Brain pericyte (primary cell): ENCODE results near the gene GPC6.
A peak's percentile ranks its signal among the peaks of the same experiment; 100 is the strongest.
"Not testable (repeated sequence)": the region's sequence is repeated elsewhere in the genome, so short reads cannot be mapped to it uniquely, and the experiment has no call there.

ENCODE experiments used
- DNase-seq: peaks from one replicate; pipeline ENCODE4 v3.0.0-alpha.2; 2012; ENCODE audit warnings: low read depth, low spot score

GPC6 gene

GRCh38 chr13:94272038-94272437 lies 1045.4 kb downstream of the GPC6 start:
- DNase-seq, result no peak

GRCh38 chr13:94280349-94280748 lies 1053.7 kb downstream of the GPC6 start:
- no peak for DNase-seq

GRCh38 chr13:94280845-94281244 lies 1054.2 kb downstream of the GPC6 start:
- DNase-seq, result no peak

GRCh38 chr13:94286581-94286980 lies 1060.0 kb downstream of the GPC6 start:
- DNase-seq, result no peak

GRCh38 chr13:94291631-94292322 lies 1065.2 kb downstream of the GPC6 start:
- no peak for DNase-seq

- DNase-seq, result no peak
These were observed 1065.7 kb downstream of the GPC6 start for GRCh38 chr13:94292323-94292640.

- no peak for DNase-seq
These were observed 1069.9 kb downstream of the GPC6 start for GRCh38 chr13:94296471-94296870.

- no peak for DNase-seq
These were observed 1071.7 kb downstream of the GPC6 start for GRCh38 chr13:94298346-94298745.

- DNase-seq, result no peak
These were observed 1073.8 kb downstream of the GPC6 start for GRCh38 chr13:94300401-94300800.

GRCh38 chr13:94301487-94301886 lies 1074.9 kb downstream of the GPC6 start:
- no peak for DNase-seq

- not testable (repeated sequence) for DNase-seq
These were observed 1076.4 kb downstream of the GPC6 start for GRCh38 chr13:94302847-94303565.

- no peak for DNase-seq
These were observed 1077.1 kb downstream of the GPC6 start for GRCh38 chr13:94303644-94304174.

GRCh38 chr13:94305033-94305432 lies 1078.4 kb downstream of the GPC6 start:
- DNase-seq, result no peak

GRCh38 chr13:94305463-94305862 lies 1078.9 kb downstream of the GPC6 start:
- DNase-seq, result peak; percentile 21

- no peak for DNase-seq
These were observed 1079.3 kb downstream of the GPC6 start for GRCh38 chr13:94305934-94306333.

- no peak for DNase-seq
These were observed 1082.2 kb downstream of the GPC6 start for GRCh38 chr13:94308832-94309231.

GRCh38 chr13:94309576-94309975 lies 1083.0 kb downstream of the GPC6 start:
- no peak for DNase-seq

GRCh38 chr13:94309997-94310855 lies 1083.6 kb downstream of the GPC6 start:
- DNase-seq, result no peak

- DNase-seq, result no peak
These were observed 1085.3 kb downstream of the GPC6 start for GRCh38 chr13:94311893-94312292.

GRCh38 chr13:94312511-94313216 lies 1086.1 kb downstream of the GPC6 start:
- DNase-seq, result no peak

- DNase-seq, result no peak
These were observed 1086.8 kb downstream of the GPC6 start for GRCh38 chr13:94313321-94313910.
